HG03159 (cell line): ENCODE measurements around the gene SLC39A9.
"Not testable (repeated sequence)": the region's sequence is repeated elsewhere in the genome, so short reads cannot be mapped to it uniquely, and the experiment has no call there.

ENCODE experiments used
- ATAC-seq: cut with Tn5 transposase; IDR thresholded peaks from one replicate; pipeline ENCODE4 v1.9.1; 2021; ENCODE audit warnings: mild to moderate bottlenecking, moderate library complexity; ENCODE audit not compliant: unreplicated experiment

Gene SLC39A9

GRCh38 chr14:69366761-69367160 is 31.7 kb upstream of the SLC39A9 start:
- ATAC-seq = no peak

- no peak for ATAC-seq
Observed at GRCh38 chr14:69368381-69368780, 30.1 kb upstream of the SLC39A9 start.

GRCh38 chr14:69370061-69370460 is 28.4 kb upstream of the SLC39A9 start:
- no peak for ATAC-seq

GRCh38 chr14:69372146-69372545 is 26.3 kb upstream of the SLC39A9 start:
- no peak for ATAC-seq

GRCh38 chr14:69373104-69373503 is 25.4 kb upstream of the SLC39A9 start:
- ATAC-seq = no peak

- ATAC-seq = no peak
Observed at GRCh38 chr14:69374235-69374634, 24.3 kb upstream of the SLC39A9 start.

GRCh38 chr14:69375182-69375581 is 23.3 kb upstream of the SLC39A9 start:
- no peak for ATAC-seq

GRCh38 chr14:69375722-69376121 is 22.8 kb upstream of the SLC39A9 start:
- no peak for ATAC-seq

GRCh38 chr14:69376439-69376838 is 22.1 kb upstream of the SLC39A9 start:
- no peak for ATAC-seq

- no peak for ATAC-seq
Observed at GRCh38 chr14:69378274-69378673, 20.2 kb upstream of the SLC39A9 start.

GRCh38 chr14:69387311-69387710 is 11.2 kb upstream of the SLC39A9 start:
- no peak for ATAC-seq

GRCh38 chr14:69391400-69391799 is 7.1 kb upstream of the SLC39A9 start:
- ATAC-seq = not testable (repeated sequence)

- no peak for ATAC-seq
Observed at GRCh38 chr14:69392481-69392880, 6.0 kb upstream of the SLC39A9 start.

- ATAC-seq = no peak
Observed at GRCh38 chr14:69395929-69396328, 2.6 kb upstream of the SLC39A9 start.

GRCh38 chr14:69398818-69399210 is 322 bp downstream of the SLC39A9 start:
- ATAC-seq = peak; percentile 20

- no peak for ATAC-seq
Observed at GRCh38 chr14:69399750-69400149, 1.3 kb downstream of the SLC39A9 start.

GRCh38 chr14:69400154-69400553 is 1.7 kb downstream of the SLC39A9 start:
- no peak for ATAC-seq

GRCh38 chr14:69401841-69402240 is 3.3 kb downstream of the SLC39A9 start:
- no peak for ATAC-seq

- ATAC-seq = no peak
Observed at GRCh38 chr14:69404478-69404877, 6.0 kb downstream of the SLC39A9 start.

GRCh38 chr14:69404883-69405282 is 6.4 kb downstream of the SLC39A9 start:
- ATAC-seq = no peak

GRCh38 chr14:69405762-69406161 is 7.3 kb downstream of the SLC39A9 start:
- no peak for ATAC-seq

- no peak for ATAC-seq
Observed at GRCh38 chr14:69408331-69408960, 10.0 kb downstream of the SLC39A9 start.

- no peak for ATAC-seq
Observed at GRCh38 chr14:69413483-69413882, 15.0 kb downstream of the SLC39A9 start.
